VCaP (cell line): ENCODE measurements around the gene CDK16.

ENCODE experiments used
- H3K27ac ChIP-seq: fragments of 450-650 bp; 2 replicates; pipeline ENCODE4 v1.5.1; 2017
- CTCF ChIP-seq: fragments of 450-650 bp; conservative IDR thresholded peaks from 2 replicates; pipeline ENCODE4 v1.5.1; 2017; ENCODE audit warnings: mild to moderate bottlenecking, moderate library complexity

Gene CDK16

GRCh38 chrX:47218280-47218919 is at the start of gene CDK16:
Gene CDK16, plus strand, starts transcription at chrX:47218681. Its CDS starts 4,877 bp downstream, at chrX:47223558.
- TF ChIP-seq CTCF = no peak
- H3K27ac ChIP-seq = peak within 1 kb of the TSS; percentile 90

- H3K27ac ChIP-seq = no peak overlapping the region
- no peak for TF ChIP-seq CTCF
Measured at GRCh38 chrX:47169273-47169672, 49.2 kb upstream of the CDK16 start.

- H3K27ac ChIP-seq = no peak overlapping the region
- no peak for TF ChIP-seq CTCF
Measured at GRCh38 chrX:47169726-47170515, 48.6 kb upstream of the CDK16 start.

- no peak overlapping the region for H3K27ac ChIP-seq
- TF ChIP-seq CTCF = no peak
Measured at GRCh38 chrX:47170861-47171692, 47.4 kb upstream of the CDK16 start.

- no peak overlapping the region for H3K27ac ChIP-seq
- TF ChIP-seq CTCF = no peak
Measured at GRCh38 chrX:47171996-47172395, 46.5 kb upstream of the CDK16 start.

- TF ChIP-seq CTCF = no peak
Measured at GRCh38 chrX:47172549-47172948, 45.9 kb upstream of the CDK16 start.

More at GRCh38 chrX:47172549-47172948, 45.9 kb upstream of the CDK16 start:
- no peak overlapping the region for H3K27ac ChIP-seq
